Measurements from ENCODE around the gene ANKS1B. TPM values are rescaled to one million over a fixed set of nuclear protein-coding genes. Genes with fewer than 3 reads are reported as not detected.

The ANKS1B gene
- total and polyA plus RNA-seq, 7 donors: 0.46 to 7.4 (median 3.6) TPM

DNA sequence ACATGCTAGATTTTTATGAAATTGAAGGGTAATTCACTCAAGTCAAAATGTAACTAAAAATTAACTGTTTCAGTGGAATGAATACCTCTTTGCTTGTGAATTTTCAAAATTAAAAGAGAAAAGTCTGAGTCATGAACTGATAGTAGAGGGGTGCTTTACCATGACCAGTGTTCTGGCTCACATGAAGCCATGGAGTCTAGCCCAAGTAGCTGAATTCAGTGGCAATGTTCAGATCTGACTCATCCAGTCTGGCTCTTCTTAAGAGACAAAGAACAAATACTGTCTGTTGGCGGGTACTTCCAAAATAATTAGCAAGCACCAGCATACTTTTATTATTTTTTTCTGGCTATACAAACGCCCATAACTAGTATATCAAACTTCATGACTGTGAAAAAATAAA, 703.5 kb downstream of the ANKS1B start:
- TF ChIP-seq, protein P1, sequence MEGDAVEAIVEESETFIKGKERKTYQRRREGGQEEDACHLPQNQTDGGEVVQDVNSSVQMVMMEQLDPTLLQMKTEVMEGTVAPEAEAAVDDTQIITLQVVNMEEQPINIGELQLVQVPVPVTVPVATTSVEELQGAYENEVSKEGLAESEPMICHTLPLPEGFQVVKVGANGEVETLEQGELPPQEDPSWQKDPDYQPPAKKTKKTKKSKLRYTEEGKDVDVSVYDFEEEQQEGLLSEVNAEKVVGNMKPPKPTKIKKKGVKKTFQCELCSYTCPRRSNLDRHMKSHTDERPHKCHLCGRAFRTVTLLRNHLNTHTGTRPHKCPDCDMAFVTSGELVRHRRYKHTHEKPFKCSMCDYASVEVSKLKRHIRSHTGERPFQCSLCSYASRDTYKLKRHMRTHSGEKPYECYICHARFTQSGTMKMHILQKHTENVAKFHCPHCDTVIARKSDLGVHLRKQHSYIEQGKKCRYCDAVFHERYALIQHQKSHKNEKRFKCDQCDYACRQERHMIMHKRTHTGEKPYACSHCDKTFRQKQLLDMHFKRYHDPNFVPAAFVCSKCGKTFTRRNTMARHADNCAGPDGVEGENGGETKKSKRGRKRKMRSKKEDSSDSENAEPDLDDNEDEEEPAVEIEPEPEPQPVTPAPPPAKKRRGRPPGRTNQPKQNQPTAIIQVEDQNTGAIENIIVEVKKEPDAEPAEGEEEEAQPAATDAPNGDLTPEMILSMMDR (IDR thresholded peaks at IDR 0.05): no peak
- no peak for DNase-seq
- WGBS, 3 donors: 46 to 55% (median 49%) methylated on average over 2 of the region's 2 CpGs

DNA sequence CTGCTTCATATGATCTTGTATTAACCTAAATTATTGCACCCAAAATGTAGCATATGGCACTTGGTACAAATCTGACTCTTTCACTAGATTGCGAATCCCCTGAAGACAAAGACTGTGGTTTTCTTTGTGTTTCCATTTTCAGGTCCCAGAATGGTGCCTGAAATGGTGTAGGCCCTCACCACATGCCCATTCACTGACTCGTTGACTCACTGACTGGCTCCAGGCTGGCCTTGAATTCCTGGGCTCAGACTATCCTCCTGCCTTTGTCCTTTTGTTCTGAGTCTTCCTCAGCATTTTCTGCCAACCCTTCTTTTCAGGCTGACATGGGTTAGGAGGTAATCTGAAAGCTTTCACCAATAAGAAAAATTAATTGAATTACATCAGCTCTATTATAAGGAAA, 705.8 kb downstream of the ANKS1B start:
- WGBS, 3 donors: 75 to 79% (median 78%) methylated on average over 2 of the region's 2 CpGs
- intact Hi-C loops (cut with DNase I): no loop called here
- Histone ChIP-seq H3K36me3 (ENCODE audit: insufficient read depth in 1 of 2, low read depth in 1 of 2) (no peaks in the 10 kb centered on the region), H3K27ac (no peak overlapping the region), H3K27me3 (ENCODE audit: insufficient read depth in 3 of 3, low read length in 2 of 3) (no peaks in the 10 kb centered on the region), H3K4me1 (no peaks in the 10 kb centered on the region), H3K4me3 (no peak overlapping the region), H3K9me3 (no peaks in the 10 kb centered on the region)
- TF ChIP-seq, protein P1 (IDR thresholded peaks at IDR 0.05): no peak
- ATAC-seq (no peak), DNase-seq (no peak)

More for the DNA sequence above, 703.5 kb downstream of the ANKS1B start:
- intact Hi-C loops (cut with DNase I): no loop called here
- H3K27me3 ChIP-seq (ENCODE audit: insufficient read depth in 3 of 3, low read length in 2 of 3): no peaks in the 10 kb centered on the region
- no peaks in the 10 kb centered on the region for H3K4me1 ChIP-seq
- H3K36me3 ChIP-seq (ENCODE audit: insufficient read depth in 1 of 2, low read depth in 1 of 2): no peaks in the 10 kb centered on the region
- H3K9me3 ChIP-seq: no peaks in the 10 kb centered on the region
- H3K27ac ChIP-seq: no peak overlapping the region
- no peak overlapping the region for H3K4me3 ChIP-seq
- ATAC-seq: no peak

DNA sequence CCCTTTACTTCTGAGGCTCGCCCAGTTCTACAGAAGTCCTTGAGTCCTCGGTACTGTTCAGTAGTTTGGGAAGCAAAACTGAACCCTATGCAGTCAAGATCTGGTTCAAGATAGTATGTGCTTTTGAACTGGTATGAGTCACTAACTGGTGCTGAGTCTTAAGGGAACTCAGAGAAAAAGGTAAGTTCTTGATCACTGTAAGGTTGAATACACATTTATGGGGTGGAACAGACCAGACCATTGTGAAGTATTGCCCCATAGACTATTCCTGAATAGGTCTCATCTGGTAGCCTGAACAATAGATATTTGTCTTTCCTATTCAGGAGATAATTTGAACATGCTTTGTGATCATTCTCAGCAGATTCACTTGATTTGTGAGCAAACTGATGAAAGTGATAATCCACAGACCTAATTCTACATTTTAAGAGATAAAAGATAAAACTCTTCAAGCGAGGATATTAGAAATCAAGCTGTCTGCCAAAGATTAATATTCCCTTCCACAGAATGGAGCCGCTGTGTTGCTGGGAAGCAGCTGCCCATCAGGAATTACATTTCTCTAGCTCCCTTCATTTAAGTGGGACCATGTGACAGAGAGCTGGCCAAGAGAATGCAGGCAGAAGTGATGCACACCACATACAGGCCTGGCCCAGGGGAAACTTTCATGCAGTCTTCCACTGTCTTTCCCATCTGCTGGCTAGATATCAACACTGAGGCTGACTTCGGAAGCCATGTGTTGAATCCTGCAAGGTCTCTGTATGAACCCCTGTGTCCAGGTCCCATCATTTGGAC, 707.0 kb downstream of the ANKS1B start:
- H3K27ac ChIP-seq: no peak overlapping the region
- 83 to 89% (median 87%) methylated on average over 5 of the region's 5 CpGs for WGBS, 3 donors
- ATAC-seq: no peak
- H3K27me3 ChIP-seq (ENCODE audit: insufficient read depth in 3 of 3, low read length in 2 of 3): no peaks in the 10 kb centered on the region
- TF ChIP-seq, protein P1 (IDR thresholded peaks at IDR 0.05): no peak
- H3K9me3 ChIP-seq: no peaks in the 10 kb centered on the region
- no peak for DNase-seq
- no peaks in the 10 kb centered on the region for H3K36me3 ChIP-seq (ENCODE audit: insufficient read depth in 1 of 2, low read depth in 1 of 2)
- intact Hi-C loops (cut with DNase I): no loop called here
- no peaks in the 10 kb centered on the region for H3K4me1 ChIP-seq
- no peak overlapping the region for H3K4me3 ChIP-seq

DNA sequence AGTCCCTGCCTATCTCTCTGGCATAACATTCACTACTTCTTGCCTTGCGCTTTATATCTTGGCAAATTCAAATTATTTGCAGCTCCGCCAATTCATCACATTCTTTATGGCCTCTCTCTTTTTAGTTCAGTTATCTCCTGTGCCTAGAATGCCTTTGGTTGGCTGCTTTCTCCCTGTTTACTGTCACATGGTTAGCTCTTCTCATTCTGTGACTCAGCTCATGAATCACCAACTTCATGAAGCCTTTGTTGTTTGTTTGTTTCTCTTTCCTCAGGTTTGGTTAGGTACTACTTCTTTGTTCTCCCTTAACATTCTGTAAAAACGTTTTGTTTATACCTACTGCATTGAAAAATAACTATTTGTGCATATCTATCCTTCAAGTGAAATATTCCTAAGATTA, 713.7 kb downstream of the ANKS1B start:
- Histone ChIP-seq H3K36me3 (ENCODE audit: insufficient read depth in 1 of 2, low read depth in 1 of 2) (no peaks in the 10 kb centered on the region), H3K4me1 (no peaks in the 10 kb centered on the region), H3K4me3 (no peak overlapping the region), H3K27me3 (ENCODE audit: insufficient read depth in 3 of 3, low read length in 2 of 3) (no peaks in the 10 kb centered on the region), H3K9me3 (peaks cover 3% of the 10 kb centered on the region), H3K27ac (no peak overlapping the region)
- no peak for DNase-seq
- intact Hi-C loops (cut with DNase I): no loop called here
- TF ChIP-seq, protein P1 (IDR thresholded peaks at IDR 0.05): no peak
- 71 to 74% (median 71%) methylated on average over 3 of the region's 3 CpGs for WGBS, 3 donors
- no peak for ATAC-seq

DNA sequence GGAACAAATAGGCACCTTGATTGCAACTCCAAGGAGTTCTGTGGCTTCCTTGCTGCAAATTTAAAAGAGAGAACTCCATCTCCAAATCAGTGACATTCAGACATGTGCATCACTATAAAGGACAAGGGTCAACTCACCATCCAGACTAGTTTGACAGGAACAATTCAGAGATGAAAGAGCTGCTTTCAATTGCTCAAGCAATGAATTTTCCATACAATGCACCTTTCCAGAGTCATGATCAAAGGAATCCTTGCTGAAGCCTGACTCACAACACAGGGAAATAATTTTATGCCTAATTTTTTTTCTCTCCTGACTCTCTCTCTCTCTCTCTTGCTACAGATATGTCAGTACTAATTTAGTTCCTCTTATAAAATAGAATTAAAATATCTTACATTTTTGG, 717.7 kb downstream of the ANKS1B start:
- DNase-seq (no peak), ATAC-seq (no peak)
- peaks cover 3% of the 10 kb centered on the region for H3K9me3 ChIP-seq
- H3K27me3 ChIP-seq (ENCODE audit: insufficient read depth in 3 of 3, low read length in 2 of 3): no peaks in the 10 kb centered on the region
- no peak overlapping the region for H3K4me3 ChIP-seq
- intact Hi-C loops (cut with DNase I): no loop called here
- no peaks in the 10 kb centered on the region for H3K36me3 ChIP-seq (ENCODE audit: insufficient read depth in 1 of 2, low read depth in 1 of 2)
- no peaks in the 10 kb centered on the region for H3K4me1 ChIP-seq
- H3K27ac ChIP-seq: no peak overlapping the region
- TF ChIP-seq, protein P1 (IDR thresholded peaks at IDR 0.05): no peak
